Measurements from ENCODE around the gene ZMAT1.
A peak's percentile ranks its signal among the peaks of the same experiment; 100 is the strongest.
"Not testable (repeated sequence)": the region's sequence is repeated elsewhere in the genome, so short reads cannot be mapped to it uniquely, and the experiment has no call there.

Gene ZMAT1

DNA sequence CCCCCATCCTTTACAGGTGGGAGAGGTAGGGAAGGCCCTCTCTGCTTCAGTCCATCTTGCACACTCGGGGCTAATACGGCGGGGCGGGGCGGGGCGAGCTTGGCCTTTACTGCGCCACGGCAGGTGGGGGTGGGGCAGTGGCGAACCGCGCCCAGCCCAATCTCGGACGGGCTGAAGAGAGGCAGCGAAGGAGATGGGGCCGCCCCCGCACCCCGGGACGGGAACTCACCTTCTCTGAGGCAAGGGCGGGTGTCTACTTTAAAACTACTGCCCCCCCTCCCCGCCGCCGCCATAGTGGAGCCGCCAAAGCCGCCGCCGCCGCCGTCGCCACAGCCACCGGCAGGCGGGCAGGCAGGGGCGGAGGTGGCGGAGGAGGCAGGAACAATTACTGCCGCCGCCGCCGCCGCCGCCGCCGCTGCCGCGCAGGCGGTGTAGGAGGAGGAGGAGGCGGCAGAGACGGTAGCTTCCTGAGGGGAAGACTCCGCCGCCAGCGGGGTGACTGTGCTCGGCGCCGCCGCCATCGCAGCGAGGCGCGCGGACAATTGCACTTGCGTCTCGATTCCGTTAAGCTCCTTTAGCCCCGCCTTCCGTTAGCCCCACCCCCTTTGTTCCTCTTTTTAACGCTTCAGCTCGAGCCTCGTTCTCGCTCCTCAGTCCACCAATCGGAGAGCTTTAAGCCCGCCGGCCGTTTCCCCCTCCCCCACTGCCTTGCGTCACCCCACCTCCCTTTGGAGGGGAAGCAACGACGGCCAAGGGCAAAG lies at the start of gene ZMAT1:
TSS of gene ZMAT1 (minus strand) at position 540 of the 761 bp plus-strand sequence. CDS start at position 521, 19 bp downstream.
- peak; percentile 77 for DNase-seq (ENCODE audit: low read depth)

DNA sequence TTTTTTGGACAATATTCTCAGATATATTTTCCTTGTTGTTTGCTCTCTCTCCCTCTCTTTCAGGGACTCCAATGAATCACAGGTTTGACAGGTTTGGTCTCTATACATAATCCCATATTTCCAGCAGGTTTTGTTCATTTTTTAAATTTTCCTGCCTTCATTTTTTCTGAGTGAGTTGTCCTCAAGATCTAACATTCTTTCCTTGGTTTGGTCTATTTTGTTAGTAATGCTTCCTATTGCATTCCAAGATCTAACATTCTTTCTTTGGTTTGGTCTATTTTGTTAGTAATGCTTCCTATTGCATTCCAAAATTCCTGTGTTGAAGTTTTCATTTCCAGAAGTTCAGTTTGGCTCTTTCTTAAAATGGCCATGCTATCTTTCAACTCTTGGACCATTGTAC lies 45.3 kb upstream of the ZMAT1 start:
- DNase-seq (ENCODE audit: low read depth) = no peak

- DNase-seq (ENCODE audit: low read depth) = no peak
Observed at GRCh38 chrX:101973066-101973465, 41.2 kb upstream of the ZMAT1 start.

GRCh38 chrX:101964923-101965539 lies 33.2 kb upstream of the ZMAT1 start:
- not testable (repeated sequence) for DNase-seq (ENCODE audit: low read depth)

- DNase-seq (ENCODE audit: low read depth) = no peak
Observed at GRCh38 chrX:101958139-101958538, 26.3 kb upstream of the ZMAT1 start.

GRCh38 chrX:101957174-101957573 lies 25.3 kb upstream of the ZMAT1 start:
- no peak for DNase-seq (ENCODE audit: low read depth)

- no peak for DNase-seq (ENCODE audit: low read depth)
Observed at GRCh38 chrX:101956556-101956955, 24.7 kb upstream of the ZMAT1 start.

GRCh38 chrX:101950581-101950980 lies 18.8 kb upstream of the ZMAT1 start:
- no peak for DNase-seq (ENCODE audit: low read depth)

GRCh38 chrX:101932249-101932570 lies 383 bp upstream of the ZMAT1 start:
- DNase-seq (ENCODE audit: low read depth) = no peak

- DNase-seq (ENCODE audit: low read depth) = no peak
Observed at GRCh38 chrX:101931136-101931487, 715 bp downstream of the ZMAT1 start.

GRCh38 chrX:101925733-101926132 lies 6.1 kb downstream of the ZMAT1 start:
- no peak for DNase-seq (ENCODE audit: low read depth)

- no peak for DNase-seq (ENCODE audit: low read depth)
Observed at GRCh38 chrX:101918751-101919150, 13.1 kb downstream of the ZMAT1 start.

GRCh38 chrX:101906136-101906796 lies 25.6 kb downstream of the ZMAT1 start:
- no peak for DNase-seq (ENCODE audit: low read depth)

GRCh38 chrX:101904996-101905395 lies 26.8 kb downstream of the ZMAT1 start:
- DNase-seq (ENCODE audit: low read depth) = no peak
